K562 (cell line): Measurements from ENCODE around the gene P2RX1. TPM values are rescaled to one million over a fixed set of nuclear protein-coding genes. Genes with fewer than 3 reads are reported as not detected.

ENCODE experiments used
- ARHGAP35 ChIP-seq: fragments of 450-650 bp; IDR thresholded peaks from 2 replicates; pipeline ENCODE4 v1.6.1; 2018; ENCODE audit not compliant: partially characterized antibody
- ARID1B ChIP-seq: fragments of 450-650 bp; IDR thresholded peaks from 2 replicates; pipeline ENCODE4 v1.6.1; 2016; ENCODE audit warnings: antibody characterized with exemption, mild to moderate bottlenecking, inconsistent platforms
- DMBX1 ChIP-seq: fragments of 250-450 bp; sonication (Bioruptor Pico); IDR thresholded peaks from 2 replicates; pipeline ENCODE4 v1.8.0; 2022; ENCODE audit warnings: inconsistent platforms, mild to moderate bottlenecking, moderate library complexity, borderline replicate concordance
- GABPB1 ChIP-seq: sonication (generic); formaldehyde crosslinking; IDR thresholded peaks from 2 replicates; pipeline ENCODE4 v1.8.0; 2022; ENCODE audit warnings: mild to moderate bottlenecking, missing genetic modification reagents
- MGA ChIP-seq: fragments of 450-650 bp; IDR thresholded peaks from 2 replicates; pipeline ENCODE4 v1.6.1; 2016; ENCODE audit warnings: mild to moderate bottlenecking, moderate library complexity
- PKNOX1 ChIP-seq: fragments of 450-650 bp; IDR thresholded peaks from 2 replicates; pipeline ENCODE4 v1.6.1; 2016
- ZNF280B ChIP-seq: fragments of 250-450 bp; sonication (Bioruptor Pico); IDR thresholded peaks from 2 replicates; pipeline ENCODE4 v1.5.1; 2021; ENCODE audit warnings: mild to moderate bottlenecking
- polyA plus RNA-seq, 8 experiments: library from polyadenylated mRNA; depleted of rRNA in 4 of 8; stranded (reverse) in 5 of 8; unstranded in 3 of 8; fragments of >200 nt; fragmentation: Nextera tagmentation in 2 of 8; fragmentation: Illumina TruSeq in 1 of 8; extraction: Ambion mirVana in 2 of 8; extraction: Trizol in 1 of 8; gene quantifications; 2 replicates each; pipeline versions ENCODE4 v1.2.1 to v1.2.3, GENCODE V29; 2011 to 2014; ENCODE audit warnings: inconsistent platforms in 1 of 8, missing spikeins in 1 of 8
- total RNA-seq, 7 experiments: library from RNA; depleted of rRNA in 6 of 7; stranded (reverse); fragments of >200 nt in 6 of 7; fragmentation: Illumina TruSeq in 2 of 7; extraction: Trizol in 2 of 7; gene quantifications; 2 replicates each; pipeline versions ENCODE4 v1.2.1 to v1.2.3, GENCODE V29; 2011 to 2021; ENCODE audit warnings: low replicate concordance in 1 of 7

Gene P2RX1
- total and polyA plus RNA-seq, 9 of the 15 experiments (the other 6 are each of a cell fraction or from before 2014, with no cell fraction given), result 0.27 to 20.3 (median 10.3) TPM

- TF ChIP-seq GABPB1 (CRISPR knock-in tag), result peak; percentile 66; the same call in 1 of the 2 replicates
- peak; percentile 45 for TF ChIP-seq ARHGAP35
- TF ChIP-seq DMBX1 (CRISPR knock-in tag), result peak; percentile 49; the same call in 1 of the 2 replicates
- no peak for TF ChIP-seq ZNF280B
- peak; percentile 64 for TF ChIP-seq ARID1B
- TF ChIP-seq MGA, result peak; percentile 96
- peak; percentile 33 for TF ChIP-seq PKNOX1
Observed at GRCh38 chr17:3888343-3889171, 27.7 kb downstream of the P2RX1 start (continued).
